Progenitor cell of endocrine pancreas (in vitro differentiated cells): ENCODE results near the gene ADAMTS6. TPM values are rescaled to one million over a fixed set of nuclear protein-coding genes. Genes with fewer than 3 reads are reported as not detected.

ENCODE experiments used
- DNase-seq: peaks from one replicate; pipeline ENCODE4 v3.0.0; 2021; ENCODE audit warnings: low spot score; ENCODE audit not compliant: unreplicated experiment
- H3K27ac Mint-ChIP-seq: 2 replicates; pipeline ENCODE4 v1.8.0; 2021; ENCODE audit warnings: mild to moderate bottlenecking, moderate library complexity, mixed read lengths
- H3K27me3 Mint-ChIP-seq: 2 replicates; pipeline ENCODE4 v1.8.0; 2021; ENCODE audit warnings: mixed read lengths
- H3K36me3 Mint-ChIP-seq: 2 replicates; pipeline ENCODE4 v1.8.0; 2022; ENCODE audit warnings: mixed read lengths; ENCODE audit not compliant: insufficient read depth
- H3K4me1 Mint-ChIP-seq: 2 replicates; pipeline ENCODE4 v1.8.0; 2021; ENCODE audit warnings: low read depth, mixed read lengths
- H3K4me3 Mint-ChIP-seq: 2 replicates; pipeline ENCODE4 v1.8.0; 2021; ENCODE audit warnings: low read depth, mild to moderate bottlenecking, moderate library complexity, mixed read lengths
- H3K9me3 Mint-ChIP-seq: 2 replicates; pipeline ENCODE4 v1.8.0; 2021; ENCODE audit warnings: low read depth, mixed read lengths
- CTCF ChIP-seq: fragments of 200-600 bp; sonication (generic); IDR thresholded peaks from one replicate; pipeline ENCODE4 v1.5.0; 2021; ENCODE audit warnings: antibody characterized with exemption, mild to moderate bottlenecking; ENCODE audit not compliant: unreplicated experiment
- total RNA-seq: library from RNA; stranded (reverse); gene quantifications from 2 replicates; pipeline ENCODE4 v1.2.1, GENCODE V29; 2021

The ADAMTS6 gene
- total RNA-seq, 1 donor from 2014 or later: 13.0 TPM

GRCh38 chr5:65203746-65204145 lies 278.0 kb downstream of the ADAMTS6 start:
- no peak overlapping the region for H3K4me3 Mint-ChIP-seq
- no peak overlapping the region for H3K27ac Mint-ChIP-seq
- TF ChIP-seq CTCF: no peak
- H3K4me1 Mint-ChIP-seq: no peaks in the 10 kb centered on the region
- no peak for DNase-seq
- no peaks in the 10 kb centered on the region for H3K36me3 Mint-ChIP-seq
- H3K9me3 Mint-ChIP-seq: no peaks in the 10 kb centered on the region
- H3K27me3 Mint-ChIP-seq: no peaks in the 10 kb centered on the region

- Mint-ChIP-seq H3K36me3 (peaks cover 1% of the 10 kb centered on the region), H3K4me3 (no peak overlapping the region), H3K9me3 (no peaks in the 10 kb centered on the region), H3K27ac (no peak overlapping the region), H3K4me1 (peaks cover 6% of the 10 kb centered on the region), H3K27me3 (no peaks in the 10 kb centered on the region)
- DNase-seq: no peak
- no peak for TF ChIP-seq CTCF
These were observed 281.6 kb downstream of the ADAMTS6 start for GRCh38 chr5:65199993-65200675.

GRCh38 chr5:65198456-65199120 lies 283.1 kb downstream of the ADAMTS6 start:
- no peak for TF ChIP-seq CTCF
- Mint-ChIP-seq H3K27ac (peak overlapping the region; percentile 33), H3K4me3 (no peak overlapping the region)

GRCh38 chr5:65197531-65198455 lies 283.9 kb downstream of the ADAMTS6 start:
- DNase-seq: no peak
- peaks cover 1% of the 10 kb centered on the region for H3K36me3 Mint-ChIP-seq
- H3K4me3 Mint-ChIP-seq: no peak overlapping the region
- no peaks in the 10 kb centered on the region for H3K9me3 Mint-ChIP-seq
- H3K4me1 Mint-ChIP-seq: peaks cover 6% of the 10 kb centered on the region
- no peaks in the 10 kb centered on the region for H3K27me3 Mint-ChIP-seq
- peak overlapping the region; percentile 33 for H3K27ac Mint-ChIP-seq
- no peak for TF ChIP-seq CTCF

More at GRCh38 chr5:65198456-65199120, 283.1 kb downstream of the ADAMTS6 start:
- peaks cover 1% of the 10 kb centered on the region for H3K36me3 Mint-ChIP-seq
- no peak for DNase-seq
- H3K27me3 Mint-ChIP-seq: no peaks in the 10 kb centered on the region
- peaks cover 6% of the 10 kb centered on the region for H3K4me1 Mint-ChIP-seq
- no peaks in the 10 kb centered on the region for H3K9me3 Mint-ChIP-seq

GRCh38 chr5:65194871-65195270 lies 286.8 kb downstream of the ADAMTS6 start:
- H3K36me3 Mint-ChIP-seq: peaks cover 1% of the 10 kb centered on the region
- H3K4me3 Mint-ChIP-seq: no peak overlapping the region
- H3K9me3 Mint-ChIP-seq: no peaks in the 10 kb centered on the region
- H3K4me1 Mint-ChIP-seq: peaks cover 6% of the 10 kb centered on the region
- H3K27me3 Mint-ChIP-seq: no peaks in the 10 kb centered on the region
- DNase-seq: no peak
- H3K27ac Mint-ChIP-seq: no peak overlapping the region
- TF ChIP-seq CTCF: no peak
